Sciatic nerve (tissue), 2 donors: ENCODE results near the gene DHX15. TPM values are rescaled to one million over a fixed set of nuclear protein-coding genes. Genes with fewer than 3 reads are reported as not detected.
"Not testable (repeated sequence)": the region's sequence is repeated elsewhere in the genome, so short reads cannot be mapped to it uniquely, and the experiment has no call there.

ENCODE experiments used
- ATAC-seq: fragments of 200-7000 bp; cut with Tn5 transposase; one replicate; pipeline ENCODE4 v1.9.1; 2020; ENCODE audit warnings: mild to moderate bottlenecking, moderate library complexity
- DNase-seq: peaks from one replicate; pipeline ENCODE4 v3.0.0-alpha.2; 2020; ENCODE audit warnings: low spot score
- intact Hi-C: fragments of 100-400 bp; cut with DNase I; formaldehyde crosslinking; loops from one replicate; pipeline ENCODE4 v1.14.2; 2022
- microRNA-seq: library from miRNA; unstranded; fragments of <30 nt; microRNA quantifications from one replicate; pipeline ENCODE4 v1.2.0, GENCODE V29; 2020
- total RNA-seq: library from RNA; stranded (reverse); fragmentation: NEBNext Ultra II Directional; extraction: Animal tissue kit (Norgen Biotek cat#: 25700); gene quantifications from one replicate; pipeline ENCODE4 v1.2.1, GENCODE V29; 2021
- donor health status: DM: no; HTN: no; CAD: no.
- donor health status: DM: no; HTN: no; CAD: no.

The DHX15 gene
- total RNA-seq, 1 donor from 2014 or later = 131 TPM

GRCh38 chr4:24510091-24510490 lies 74.3 kb downstream of the DHX15 start:
- ATAC-seq (no peak), DNase-seq (no peak)
- intact Hi-C loops = no loop called here

DNA sequence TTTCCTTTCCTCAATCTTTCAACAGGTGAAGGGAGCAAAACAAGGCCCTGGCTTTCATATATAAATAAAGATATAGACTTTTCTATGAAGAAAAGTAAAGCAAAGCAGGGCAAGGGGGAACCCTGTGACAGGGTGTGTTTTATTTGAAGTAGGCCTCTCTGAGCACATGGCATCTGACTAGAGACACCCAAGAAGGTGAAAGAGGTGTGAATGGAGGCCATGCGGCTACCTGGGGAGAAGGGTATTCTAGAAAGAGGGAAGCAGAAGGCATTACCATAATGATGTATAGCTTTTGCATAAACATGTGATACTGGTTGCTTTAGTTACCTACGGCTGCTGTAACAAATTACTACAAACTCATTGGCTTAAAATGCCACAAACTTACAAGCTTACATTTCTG lies 75.8 kb downstream of the DHX15 start:
- intact Hi-C loops = no loop called here
- ATAC-seq (no peak), DNase-seq (no peak)

DNA sequence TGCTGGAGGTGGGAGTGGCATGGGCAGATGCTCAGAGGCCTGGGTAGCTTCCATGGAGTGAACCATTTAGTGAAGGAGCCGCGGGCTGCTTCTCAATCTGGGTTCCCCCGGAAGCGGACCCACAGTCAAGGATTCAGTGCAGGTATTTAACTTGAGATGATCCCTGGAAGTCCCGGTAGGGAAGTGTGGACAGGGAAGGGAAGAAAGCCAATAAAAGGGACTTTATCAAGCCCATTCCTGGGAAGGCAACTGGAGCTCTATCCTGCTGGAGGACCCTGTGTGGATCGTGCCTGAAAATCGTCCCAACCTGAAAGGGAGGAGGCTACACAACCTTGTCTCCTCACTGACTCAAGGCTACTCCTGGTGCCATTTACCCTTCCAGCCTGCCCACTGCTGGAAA lies 76.9 kb downstream of the DHX15 start:
- ATAC-seq = no peak
- intact Hi-C loops = no loop called here
- DNase-seq = no peak

- intact Hi-C loops, ATAC-seq, DNase-seq: not testable (repeated sequence)
Measured at GRCh38 chr4:24503090-24503489, 81.3 kb downstream of the DHX15 start.

DNA sequence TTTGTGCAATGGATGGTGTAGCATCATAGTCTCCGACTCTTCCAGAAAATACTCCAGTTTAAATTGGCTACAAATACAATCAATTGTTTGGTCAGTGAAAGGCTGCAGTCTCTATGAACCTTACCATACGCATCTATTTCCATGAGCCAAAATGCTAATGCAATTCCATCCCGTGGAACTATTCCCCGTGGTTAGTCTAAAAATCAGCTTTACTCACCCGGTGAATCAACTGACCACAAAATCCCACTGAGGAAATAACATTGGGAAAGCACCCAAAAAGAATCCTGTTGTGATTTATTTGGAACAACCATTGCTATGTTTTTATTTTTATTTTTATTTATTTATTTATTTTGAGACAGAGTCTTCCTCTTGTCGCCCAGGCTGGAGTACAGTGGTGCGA lies 87.1 kb downstream of the DHX15 start:
- intact Hi-C loops = no loop called here
- DNase-seq (no peak), ATAC-seq (no peak)

- ATAC-seq (no peak), DNase-seq (no peak)
- intact Hi-C loops = no loop called here
Measured at GRCh38 chr4:24496597-24496996, 87.8 kb downstream of the DHX15 start.

- intact Hi-C loops = no loop called here
- ATAC-seq = no peak
- no peak for DNase-seq
Measured at GRCh38 chr4:24495388-24495787, 89.0 kb downstream of the DHX15 start.

- peak; percentile 70 for DNase-seq
- intact Hi-C loops = loop anchor here (10.0 kb wide), 1 partner anchor 195 kb away; no protein-coding TSS in a partner anchor
Measured at GRCh38 chr4:24489870-24490269, 94.5 kb downstream of the DHX15 start.

GRCh38 chr4:24488399-24489164 lies 95.8 kb downstream of the DHX15 start:
- ATAC-seq = peak; percentile 85
- intact Hi-C loops = loop anchor here (10.0 kb wide), 1 partner anchor 196 kb away; no protein-coding TSS in a partner anchor
- DNase-seq = peak; percentile 90

More at GRCh38 chr4:24489870-24490269, 94.5 kb downstream of the DHX15 start:
- peak; percentile 95 for ATAC-seq

GRCh38 chr4:24482871-24483270 lies 101.5 kb downstream of the DHX15 start:
- ATAC-seq = no peak
- no peak for DNase-seq
- intact Hi-C loops = loop anchor here (10.0 kb wide), 1 partner anchor 202 kb away; no protein-coding TSS in a partner anchor

DNA sequence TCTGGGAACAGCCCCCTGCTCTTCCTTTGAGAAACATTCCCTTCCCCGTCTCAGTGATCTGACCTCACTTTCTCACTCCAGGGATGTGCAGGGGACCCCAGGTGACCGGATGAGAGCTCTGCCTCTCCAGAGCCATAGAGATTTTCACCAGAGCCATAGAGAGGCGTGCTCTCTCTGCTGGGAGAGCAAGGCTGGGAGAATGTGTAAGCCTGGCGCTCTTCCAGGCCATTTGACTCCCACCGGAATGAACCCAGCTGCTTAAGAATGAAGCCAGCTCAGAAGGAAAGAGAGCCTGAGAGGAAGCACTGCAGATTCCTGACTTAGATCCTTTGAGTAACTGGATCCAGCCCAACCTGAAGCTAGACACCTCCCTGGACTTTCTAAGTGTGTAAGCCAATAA lies 106.4 kb downstream of the DHX15 start:
- ATAC-seq (peak; percentile 16), DNase-seq (no peak)
- intact Hi-C loops = no loop called here

Small RNAs within 50 kb of the gene (microRNA-seq; reads per million reads assigned to microRNA genes)
- not detected for gene MIR573

Other genes with a start within 250 kb of the DHX15 start
- gene SOD3, start 211.0 kb upstream of the DHX15 start, total RNA-seq = 178 TPM